Muscle of leg (tissue), 16 donors: ENCODE data around the gene YIPF7. TPM values are rescaled to one million over a fixed set of nuclear protein-coding genes. Genes with fewer than 3 reads are reported as not detected.
A peak's percentile ranks its signal among the peaks of the same experiment; 100 is the strongest.

Experiments
- DNase-seq: peaks from one replicate; pipeline ENCODE4 v3.0.0; 2013
- H3K27ac ChIP-seq: one replicate; pipeline ENCODE4 v1.5.1; 2013; ENCODE audit warnings: mild to moderate bottlenecking, low read length, control low read depth
- H3K27me3 ChIP-seq: one replicate; pipeline ENCODE4 v1.6.1; 2013; ENCODE audit warnings: low read length; ENCODE audit not compliant: control insufficient read depth, insufficient read depth
- H3K36me3 ChIP-seq: one replicate; pipeline ENCODE4 v1.6.1; 2013; ENCODE audit warnings: low read length; ENCODE audit not compliant: control insufficient read depth, insufficient read depth
- H3K4me1 ChIP-seq: one replicate; pipeline ENCODE4 v1.6.1; 2013; ENCODE audit warnings: low read length; ENCODE audit not compliant: control insufficient read depth, insufficient read depth
- H3K4me3 ChIP-seq: one replicate; pipeline ENCODE4 v1.5.1; 2013; ENCODE audit warnings: low read length, control low read depth
- H3K9me3 ChIP-seq: replicated peaks from 2 replicates; pipeline ENCODE4 v1.6.1; 2013; ENCODE audit warnings: low read depth, low read length; ENCODE audit not compliant: control insufficient read depth
- WGBS: methylation state at CpG from one replicate; pipeline ENCODE4 v1.1.5; 2013; ENCODE audit warnings: missing lambda C conversion rate; ENCODE audit not compliant: insufficient coverage; 5-methylcytosine and 5-hydroxymethylcytosine counted together
- long read RNA-seq, 11 donors: transcript quantifications; one replicate each; lab custom pipeline, GENCODE V29; 2026
- polyA plus RNA-seq, 8 donors: library from polyadenylated mRNA; unstranded; fragments of 120-200 nt; gene quantifications; one replicate each; pipeline versions ENCODE4 v1.2.1 to v1.2.3, GENCODE V29; 2013; ENCODE audit warnings: inconsistent platforms in 1 of 8, low replicate concordance in 1 of 8; ENCODE audit not compliant: insufficient read length in 8 of 8, insufficient read depth in 1 of 8
- total RNA-seq: library from RNA; stranded (reverse); fragments of 120-200 nt; gene quantifications from one replicate; pipeline ENCODE4 v1.2.4, GENCODE V29; 2013

YIPF7 gene
- 2.8 TPM for total RNA-seq
- polyA plus RNA-seq = 1 to 10 TPM; 1.4 to 3.7 (median 2.1) TPM
- long read RNA-seq, donor 1, partial matches to known transcripts = 0 of 1 reads
- long read RNA-seq, donor 1, other reads (novel, unspliced or antisense) = 0 of 1 reads
- long read RNA-seq, donor 2 = 0 reads
- long read RNA-seq, donor 3 = 0 reads
- long read RNA-seq, donor 4 = 0 reads
- long read RNA-seq, donor 5, partial matches to known transcripts = 0 of 2 reads
- long read RNA-seq, donor 5, other reads (novel, unspliced or antisense) = 0 of 2 reads
- long read RNA-seq, donor 6, partial matches to known transcripts = 0 of 2 reads
- long read RNA-seq, donor 6, other reads (novel, unspliced or antisense) = 0 of 2 reads
- long read RNA-seq, donor 7, partial matches to known transcripts = 0 of 3 reads
- long read RNA-seq, donor 7, other reads (novel, unspliced or antisense) = 0 of 3 reads
- long read RNA-seq, donor 8 = 0 reads
- long read RNA-seq, donor 9, partial matches to known transcripts = 0 of 2 reads
- long read RNA-seq, donor 9, other reads (novel, unspliced or antisense) = 0 of 2 reads
- long read RNA-seq, donor 10 = 0 reads
- long read RNA-seq, donor 11 = 0 reads

GRCh38 chr4:44651425-44651824 is at the start of gene YIPF7:
Gene YIPF7 (minus strand): TSS chr4:44651625. CDS start chr4:44650100, 1,525 bp downstream.
- no peaks in the 10 kb centered on the region for H3K4me1 ChIP-seq
- H3K36me3 ChIP-seq = no peaks in the 10 kb centered on the region
- no peaks in the 10 kb centered on the region for H3K9me3 ChIP-seq
- no CpG with 5 or more reads among the region's 1 CpG for WGBS
- no peak within 1 kb of the TSS for H3K4me3 ChIP-seq
- no peaks in the 10 kb centered on the region for H3K27me3 ChIP-seq
- H3K27ac ChIP-seq = no peak within 1 kb of the TSS
- no peak for DNase-seq

GRCh38 chr4:44701037-44701436 is 49.6 kb upstream of the YIPF7 start:
- no peak for DNase-seq
- H3K4me1 ChIP-seq = no peaks in the 10 kb centered on the region
- no CpG with 5 or more reads among the region's 2 CpGs for WGBS

GRCh38 chr4:44700427-44700826 is 49.0 kb upstream of the YIPF7 start:
- Histone ChIP-seq H3K9me3 (no peaks in the 10 kb centered on the region), H3K36me3 (peaks cover 21% of the 10 kb centered on the region), H3K4me1 (no peaks in the 10 kb centered on the region), H3K4me3 (no peak overlapping the region), H3K27ac (no peak overlapping the region), H3K27me3 (no peaks in the 10 kb centered on the region)
- no CpG with 5 or more reads among the region's 1 CpG for WGBS
- DNase-seq = no peak

More at GRCh38 chr4:44701037-44701436, 49.6 kb upstream of the YIPF7 start:
- Histone ChIP-seq H3K27ac (no peak overlapping the region), H3K36me3 (peaks cover 20% of the 10 kb centered on the region), H3K4me3 (no peak overlapping the region), H3K27me3 (no peaks in the 10 kb centered on the region), H3K9me3 (no peaks in the 10 kb centered on the region)

- H3K4me1 ChIP-seq = no peaks in the 10 kb centered on the region
- H3K27me3 ChIP-seq = no peaks in the 10 kb centered on the region
- H3K36me3 ChIP-seq = peaks cover 20% of the 10 kb centered on the region
- no CpG with 5 or more reads among the region's 1 CpG for WGBS
- H3K27ac ChIP-seq = no peak overlapping the region
- H3K4me3 ChIP-seq = no peak overlapping the region
- no peak for DNase-seq
- no peaks in the 10 kb centered on the region for H3K9me3 ChIP-seq
Observed at GRCh38 chr4:44684648-44685047, 33.2 kb upstream of the YIPF7 start.

GRCh38 chr4:44679060-44679459 is 27.6 kb upstream of the YIPF7 start:
- H3K36me3 ChIP-seq = peaks cover 11% of the 10 kb centered on the region
- H3K9me3 ChIP-seq = no peaks in the 10 kb centered on the region

GRCh38 chr4:44678094-44679041 is 26.9 kb upstream of the YIPF7 start, which contains the start of gene GUF1:
Gene GUF1 (plus strand): TSS chr4:44678420. CDS start chr4:44678623, 203 bp downstream.
- H3K4me1 ChIP-seq = peaks cover 2% of the 10 kb centered on the region
- peak within 1 kb of the TSS; percentile 79 for H3K4me3 ChIP-seq
- DNase-seq = peak; percentile 97
- under 1% methylated on average over 52 of the region's 57 CpGs for WGBS
- H3K9me3 ChIP-seq = no peaks in the 10 kb centered on the region
- H3K36me3 ChIP-seq = peaks cover 10% of the 10 kb centered on the region
- peak within 1 kb of the TSS; percentile 93 for H3K27ac ChIP-seq
- H3K27me3 ChIP-seq = no peaks in the 10 kb centered on the region

More at GRCh38 chr4:44679060-44679459, 27.6 kb upstream of the YIPF7 start:
- no peak for DNase-seq
- Histone ChIP-seq H3K4me1 (peaks cover 2% of the 10 kb centered on the region), H3K27me3 (no peaks in the 10 kb centered on the region), H3K4me3 (peak overlapping the region; percentile 79), H3K27ac (peak overlapping the region; percentile 93)
- no CpG with 5 or more reads among the region's 3 CpGs for WGBS

GRCh38 chr4:44675366-44675765 is 23.9 kb upstream of the YIPF7 start:
- Histone ChIP-seq H3K36me3 (no peaks in the 10 kb centered on the region), H3K4me3 (no peak overlapping the region), H3K27me3 (no peaks in the 10 kb centered on the region), H3K4me1 (peaks cover 2% of the 10 kb centered on the region), H3K9me3 (no peaks in the 10 kb centered on the region), H3K27ac (no peak overlapping the region)
- WGBS = no CpG with 5 or more reads among the region's 5 CpGs
- DNase-seq = no peak

GRCh38 chr4:44674471-44674870 is 23.0 kb upstream of the YIPF7 start:
- Histone ChIP-seq H3K27me3 (no peaks in the 10 kb centered on the region), H3K4me3 (no peak overlapping the region), H3K36me3 (no peaks in the 10 kb centered on the region), H3K4me1 (peaks cover 2% of the 10 kb centered on the region), H3K27ac (no peak overlapping the region), H3K9me3 (no peaks in the 10 kb centered on the region)
- DNase-seq = no peak
- WGBS = no CpG with 5 or more reads among the region's 1 CpG

- H3K36me3 ChIP-seq = no peaks in the 10 kb centered on the region
- WGBS = 80% methylated on average over 1 of the region's 3 CpGs
- DNase-seq = no peak
- H3K27me3 ChIP-seq = no peaks in the 10 kb centered on the region
- no peaks in the 10 kb centered on the region for H3K9me3 ChIP-seq
- no peaks in the 10 kb centered on the region for H3K4me1 ChIP-seq
- no peak overlapping the region for H3K4me3 ChIP-seq
- H3K27ac ChIP-seq = no peak overlapping the region
Observed at GRCh38 chr4:44671636-44672035, 20.2 kb upstream of the YIPF7 start.
